SK-N-SH (cell line): Measurements from ENCODE around the gene ARHGAP26.

ENCODE experiments used
- CTCF ChIP-seq: fragments of 200-600 bp; sonication (generic); IDR thresholded peaks from 2 replicates; pipeline ENCODE4 v1.6.1; 2017; ENCODE audit warnings: antibody characterized with exemption, mild to moderate bottlenecking, moderate library complexity
- ELF1 ChIP-seq: IDR thresholded peaks from 2 replicates; pipeline ENCODE4 v1.4.0; 2012
- JUND ChIP-seq: IDR thresholded peaks from 2 replicates; pipeline ENCODE4 v1.4.0; 2012
- MEF2A ChIP-seq: IDR thresholded peaks from 2 replicates; pipeline ENCODE4 v1.4.0; 2012; ENCODE audit warnings: low read depth, borderline replicate concordance
- MXI1 ChIP-seq: IDR thresholded peaks from 2 replicates; pipeline ENCODE4 v1.6.1; 2012; ENCODE audit warnings: mild to moderate bottlenecking, low read depth, low read length, improper control_type of control experiment
- POLR2AphosphoS5 ChIP-seq: IDR thresholded peaks from 2 replicates; pipeline ENCODE4 v1.6.1; 2012; ENCODE audit warnings: low read depth, low read length
- RCOR1 ChIP-seq: fragments of 150-350 bp; IDR thresholded peaks from 2 replicates; pipeline ENCODE4 v1.6.1; 2017; ENCODE audit warnings: antibody characterized with exemption, low read length
- TEAD4 ChIP-seq: IDR thresholded peaks from 2 replicates; pipeline ENCODE4 v1.4.0; 2012; ENCODE audit warnings: mild to moderate bottlenecking, borderline replicate concordance; ENCODE audit not compliant: insufficient read depth
- USF1 ChIP-seq: IDR thresholded peaks from 2 replicates; pipeline ENCODE4 v1.4.0; 2012; ENCODE audit warnings: low read depth, borderline replicate concordance
- USF2 ChIP-seq: fragments of 150-350 bp; IDR thresholded peaks from 2 replicates; pipeline ENCODE4 v1.6.1; 2017; ENCODE audit warnings: antibody characterized with exemption, low read length, low read depth, borderline replicate concordance
- TF ChIP-seq, protein P1 (sequence below): IDR thresholded peaks from 2 replicates; pipeline ENCODE4; 2012

DNA sequence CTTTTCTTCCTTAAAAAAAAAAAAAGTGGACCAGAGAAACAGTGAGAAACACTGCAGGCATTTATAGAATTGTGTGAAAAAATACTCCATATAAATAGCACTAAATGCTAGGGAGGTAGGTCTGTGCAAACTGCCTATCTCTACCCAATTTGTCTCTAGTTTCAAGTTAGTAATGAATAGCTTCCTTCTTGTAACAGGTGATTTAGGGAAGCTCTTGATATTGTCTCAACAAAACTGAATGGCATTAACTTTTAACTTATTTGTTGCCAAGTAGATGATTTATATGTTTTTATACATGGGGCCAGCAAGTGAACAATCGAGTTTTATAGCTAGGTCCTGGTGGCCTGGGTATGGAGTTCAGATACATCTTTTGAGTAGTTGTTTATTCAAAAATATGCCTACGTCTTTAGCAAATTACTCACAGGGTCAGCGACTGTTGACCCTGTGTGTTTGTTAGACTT lies 349.7 kb downstream of the ARHGAP26 start:
- TF ChIP-seq POLR2AphosphoS5 (no peak), JUND (no peak), MEF2A (no peak), CTCF (no peak), USF2 (no peak), MXI1 (no peak), TEAD4 (no peak), RCOR1 (no peak), ELF1 (no peak), USF1 (no peak)
- TF ChIP-seq, protein P1, sequence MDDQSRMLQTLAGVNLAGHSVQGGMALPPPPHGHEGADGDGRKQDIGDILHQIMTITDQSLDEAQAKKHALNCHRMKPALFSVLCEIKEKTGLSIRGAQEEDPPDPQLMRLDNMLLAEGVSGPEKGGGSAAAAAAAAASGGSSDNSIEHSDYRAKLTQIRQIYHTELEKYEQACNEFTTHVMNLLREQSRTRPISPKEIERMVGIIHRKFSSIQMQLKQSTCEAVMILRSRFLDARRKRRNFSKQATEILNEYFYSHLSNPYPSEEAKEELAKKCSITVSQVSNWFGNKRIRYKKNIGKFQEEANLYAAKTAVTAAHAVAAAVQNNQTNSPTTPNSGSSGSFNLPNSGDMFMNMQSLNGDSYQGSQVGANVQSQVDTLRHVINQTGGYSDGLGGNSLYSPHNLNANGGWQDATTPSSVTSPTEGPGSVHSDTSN, result no peak
